GM18867 (cell line): Measurements from ENCODE around the gene DCUN1D3.
A peak's percentile ranks its signal among the peaks of the same experiment; 100 is the strongest.

Experiments
- ATAC-seq: cut with Tn5 transposase; IDR thresholded peaks from one replicate; pipeline ENCODE4 v1.9.1; 2021; ENCODE audit warnings: mild to moderate bottlenecking, moderate library complexity; ENCODE audit not compliant: unreplicated experiment

DCUN1D3 gene

GRCh38 chr16:20920091-20920490, 19.9 kb upstream of the DCUN1D3 start:
- no peak for ATAC-seq

GRCh38 chr16:20918486-20919239, 18.5 kb upstream of the DCUN1D3 start:
- no peak for ATAC-seq

- ATAC-seq, result no peak
Observed at GRCh38 chr16:20916942-20917341, 16.8 kb upstream of the DCUN1D3 start.

GRCh38 chr16:20916289-20916688, 16.1 kb upstream of the DCUN1D3 start:
- no peak for ATAC-seq

- no peak for ATAC-seq
Observed at GRCh38 chr16:20911361-20911760, 11.2 kb upstream of the DCUN1D3 start.

- no peak for ATAC-seq
Observed at GRCh38 chr16:20910781-20911321, 10.7 kb upstream of the DCUN1D3 start.

GRCh38 chr16:20906341-20907255, 6.4 kb upstream of the DCUN1D3 start:
- ATAC-seq, result no peak

GRCh38 chr16:20905576-20905975, 5.4 kb upstream of the DCUN1D3 start:
- ATAC-seq, result no peak

- no peak for ATAC-seq
Observed at GRCh38 chr16:20904507-20905081, 4.4 kb upstream of the DCUN1D3 start.

- ATAC-seq, result no peak
Observed at GRCh38 chr16:20903899-20904506, 3.8 kb upstream of the DCUN1D3 start.

- ATAC-seq, result no peak
Observed at GRCh38 chr16:20903116-20903898, 3.1 kb upstream of the DCUN1D3 start.

- no peak for ATAC-seq
Observed at GRCh38 chr16:20902426-20902825, 2.3 kb upstream of the DCUN1D3 start.

- ATAC-seq, result peak; percentile 19
Observed at GRCh38 chr16:20901436-20902112, 1.4 kb upstream of the DCUN1D3 start.

GRCh38 chr16:20901068-20901435, 894 bp upstream of the DCUN1D3 start:
- ATAC-seq, result no peak

GRCh38 chr16:20899477-20900298, 470 bp downstream of the DCUN1D3 start:
- ATAC-seq, result no peak

- ATAC-seq, result no peak
Observed at GRCh38 chr16:20899071-20899470, 1.1 kb downstream of the DCUN1D3 start.

- no peak for ATAC-seq
Observed at GRCh38 chr16:20897922-20898321, 2.2 kb downstream of the DCUN1D3 start.

- ATAC-seq, result no peak
Observed at GRCh38 chr16:20897253-20897897, 2.8 kb downstream of the DCUN1D3 start.
